Measurements from ENCODE around the gene LRRC23. TPM values are rescaled to one million over a fixed set of nuclear protein-coding genes. Genes with fewer than 3 reads are reported as not detected.

LRRC23 gene
- total and polyA plus RNA-seq, 2 of the 4 experiments (the other 2 are of a cell fraction) = 11.1 to 11.4 TPM

GRCh38 chr12:6858799-6859198, 45.8 kb upstream of the LRRC23 start:
- no peak for DNase-seq
- no peak overlapping the region for H3K14ac ChIP-seq (replicated peaks; ENCODE audit: low read depth, low read length)
- no peak overlapping the region for H2BK15ac ChIP-seq (ENCODE audit: low read depth, low read length)
- no peak overlapping the region for H3K56ac ChIP-seq (ENCODE audit: extremely low read depth, insufficient read depth, low read length)
- no peaks in the 10 kb centered on the region for H3K9me1 ChIP-seq (ENCODE audit: insufficient read depth, low read length)
- no peak overlapping the region for H2BK5ac ChIP-seq (ENCODE audit: low read depth, low read length, poor library complexity, severe bottlenecking)
- POLR2A ChIA-PET (ENCODE audit: unreplicated experiment) = no interaction called here
- H4K5ac ChIP-seq (ENCODE audit: low read depth, low read length) = no peak overlapping the region
- no peak for ATAC-seq (ENCODE audit: low read depth)
- in situ Hi-C loops (cut with MboI; ENCODE audit: low sequenced_read_pairs) (no loop called here), dilution Hi-C loops (cut with HindIII; ENCODE audit: low sequenced_read_pairs, unreplicated experiment) (no loop called here), intact Hi-C loops (cut with micrococcal nuclease) (no loop called here)
- peaks cover 13 to 37% of the 10 kb centered on the region in 2 experiments for H3K79me1 ChIP-seq (ENCODE audit: low read depth in 1 of 2, low read length in 2 of 2)
- H2AK5ac ChIP-seq (ENCODE audit: low read depth, low read length) = no peak overlapping the region
- H4K8ac ChIP-seq (ENCODE audit: low read depth in 2 of 2, low read length in 2 of 2) = no peak overlapping the region
- H3K27ac ChIP-seq (ENCODE audit: insufficient read depth, low read length) = no peak overlapping the region
- peaks cover 3% of the 10 kb centered on the region; the same call in 1 of the 2 replicates for H3K4me1 ChIP-seq (ENCODE audit: control insufficient read depth, insufficient read depth, low read length)
- no peak overlapping the region for H3K4ac ChIP-seq (ENCODE audit: low read depth, low read length)
- no peak overlapping the region for H3K18ac ChIP-seq (ENCODE audit: low read depth, low read length)
- no CpG with 5 or more reads among the region's 2 CpGs for WGBS, 2 experiments (ENCODE audit: extremely low coverage in 2 of 2, insufficient read length in 1 of 2)
- CTCF ChIA-PET = no interaction called here
- peaks cover 3% of the 10 kb centered on the region; the same call in 1 of the 2 replicates for H4K20me1 ChIP-seq (ENCODE audit: insufficient read depth, low read length)
- H3K4me2 ChIP-seq (ENCODE audit: low read depth, low read length) = no peak overlapping the region
- H3K9ac ChIP-seq (ENCODE audit: low read depth, low read length) = no peak overlapping the region
- TF ChIP-seq MXI1 (IDR thresholded peaks at IDR 0.05; ENCODE audit: borderline replicate concordance, low read depth, low read length) (no peak), RCOR1 (IDR thresholded peaks at IDR 0.05; ENCODE audit: insufficient replicate concordance, low read length) (no peak), CTCF (conservative IDR thresholded peaks at IDR 0.05; ENCODE audit: low read depth, low read length) (no peak)
- H4K91ac ChIP-seq (ENCODE audit: insufficient read depth, low read depth, low read length) = no peak overlapping the region
- H2AFZ ChIP-seq (replicated peaks; ENCODE audit: low read length, poor library complexity) = no peak overlapping the region
- no peaks in the 10 kb centered on the region for H3K9me3 ChIP-seq (ENCODE audit: control insufficient read depth, insufficient read depth, low read length)
- H3K4me3 ChIP-seq (ENCODE audit: insufficient read depth, low read depth, low read length) = no peak overlapping the region
- H3K36me3 ChIP-seq (ENCODE audit: control insufficient read depth, insufficient read depth, low read length) = peaks cover 76% of the 10 kb centered on the region
- H2AK9ac ChIP-seq (replicated peaks; ENCODE audit: low read depth, low read length, poor library complexity) = no peak overlapping the region
- H2BK20ac ChIP-seq (ENCODE audit: low read depth, low read length) = no peak overlapping the region
- H3K27me3 ChIP-seq (ENCODE audit: control insufficient read depth, insufficient read depth, low read length) = no peaks in the 10 kb centered on the region
- no peak overlapping the region for H2BK120ac ChIP-seq (ENCODE audit: low read depth, low read length)
- BruUV-seq (replicated peaks) = no TSS peak
- no peak overlapping the region for H3K23ac ChIP-seq (ENCODE audit: low read depth, low read length)
